Natural killer cell (primary cell): ENCODE data around the gene RBBP4. TPM values are rescaled to one million over a fixed set of nuclear protein-coding genes. Genes with fewer than 3 reads are reported as not detected.
A peak's percentile ranks its signal among the peaks of the same experiment; 100 is the strongest.

Experiments
- ATAC-seq, 3 donors: fragments of 150-1000 bp in 2 of 3; fragments of 200-7000 bp in 1 of 3; cut with Tn5 transposase; 1 replicate in 1 of 3; 2 replicates in 2 of 3; pipeline ENCODE4 v1.10.0; 2021; ENCODE audit warnings: mild to moderate bottlenecking in 2 of 3, moderate library complexity in 2 of 3
- DNase-seq, 2 donors: peaks; one replicate each; pipeline versions ENCODE4 v3.0.0 to v3.0.0-alpha.2; 2013 to 2021; ENCODE audit warnings: mixed read lengths in 1 of 2
- H3K27ac ChIP-seq: one replicate; pipeline ENCODE4 v1.5.1; 2013; ENCODE audit warnings: mild to moderate bottlenecking, low read length
- H3K27me3 ChIP-seq: one replicate; pipeline ENCODE4 v1.6.1; 2013; ENCODE audit warnings: low read length; ENCODE audit not compliant: control insufficient read depth, insufficient read depth
- H3K36me3 ChIP-seq: one replicate; pipeline ENCODE4 v1.6.1; 2013; ENCODE audit warnings: low read length; ENCODE audit not compliant: control insufficient read depth, insufficient read depth
- H3K4me1 ChIP-seq: one replicate; pipeline ENCODE4 v1.6.1; 2013; ENCODE audit warnings: low read length; ENCODE audit not compliant: control insufficient read depth, insufficient read depth
- H3K4me3 ChIP-seq: one replicate; pipeline ENCODE4 v1.5.1; 2013; ENCODE audit warnings: low read length
- H3K9me3 ChIP-seq: one replicate; pipeline ENCODE4 v1.6.1; 2013; ENCODE audit warnings: low read length; ENCODE audit not compliant: control insufficient read depth, insufficient read depth
- H3K27ac Mint-ChIP-seq, 2 donors: one replicate each; pipeline ENCODE4 v1.8.0; 2022; ENCODE audit warnings: mild to moderate bottlenecking in 2 of 2, mixed read lengths in 2 of 2, moderate library complexity in 1 of 2
- H3K27me3 Mint-ChIP-seq, 2 donors: one replicate each; pipeline ENCODE4 v1.8.0; 2022; ENCODE audit warnings: low read depth in 2 of 2, mixed read lengths in 2 of 2
- H3K36me3 Mint-ChIP-seq: one replicate; pipeline ENCODE4 v1.8.0; 2022; ENCODE audit warnings: mixed read lengths
- H3K4me1 Mint-ChIP-seq, 2 donors: one replicate each; pipeline ENCODE4 v1.8.0; 2022; ENCODE audit warnings: mixed read lengths in 2 of 2
- H3K4me3 Mint-ChIP-seq: one replicate; pipeline ENCODE4 v1.8.0; 2022; ENCODE audit warnings: mild to moderate bottlenecking, moderate library complexity, mixed read lengths
- H3K9me3 Mint-ChIP-seq, 2 donors: one replicate each; pipeline ENCODE4 v1.8.0; 2022; ENCODE audit warnings: mixed read lengths in 2 of 2
- WGBS: methylation state at CpG from one replicate; pipeline ENCODE4 v1.1.7; 2013; ENCODE audit warnings: missing lambda C conversion rate; ENCODE audit not compliant: insufficient coverage; 5-methylcytosine and 5-hydroxymethylcytosine counted together
- intact Hi-C: fragments of 100-400 bp; cut with micrococcal nuclease; formaldehyde crosslinking; loops from one replicate; pipeline ENCODE4 v1.14.2; 2022
- total RNA-seq, 4 donors: library from RNA; stranded (reverse); fragments of 120-200 nt in 1 of 4; gene quantifications; one replicate each; pipeline versions ENCODE4 v1.2.3 to v1.2.4, GENCODE V29; 2013 to 2022
- TF ChIP-seq, protein P1 (sequence below): fragments of 200-600 bp; IDR thresholded peaks from one replicate; pipeline ENCODE4 v1.8.0; 2022; ENCODE audit warnings: antibody characterized with exemption

The RBBP4 gene
- total RNA-seq, 3 donors from 2014 or later (not counting 1 experiment from before 2014, with no cell fraction given), result 199 to 241 (median 224) TPM

DNA sequence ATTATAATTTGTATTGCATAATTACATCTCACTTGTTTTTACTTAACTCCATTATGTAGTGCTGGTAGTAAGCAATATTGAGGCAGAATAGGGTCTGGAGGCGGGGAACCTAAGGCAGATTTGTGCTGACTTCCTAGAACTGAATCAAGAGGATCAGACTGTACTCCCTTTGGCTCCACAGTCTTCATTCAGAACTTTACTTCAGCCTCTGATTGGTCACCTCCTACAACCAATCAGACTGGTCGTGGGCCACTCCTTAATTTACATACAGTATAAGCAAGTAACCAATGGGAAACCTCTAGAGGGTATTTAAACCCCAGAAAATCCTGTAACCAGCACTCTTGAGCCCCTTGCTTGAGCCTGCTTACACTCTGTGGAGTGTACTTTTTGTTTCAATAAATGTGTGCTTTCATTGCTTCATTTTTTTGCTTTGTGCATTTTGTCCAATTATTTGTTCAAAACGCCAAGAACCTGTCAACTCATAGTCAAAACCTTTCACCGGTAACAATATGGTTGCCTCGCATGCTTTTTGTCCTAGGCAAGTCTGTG, 32.3 kb upstream of the RBBP4 start:
- H3K36me3 Mint-ChIP-seq, result no peaks in the 10 kb centered on the region
- WGBS, result 98% methylated on average over 5 of the region's 5 CpGs

DNA sequence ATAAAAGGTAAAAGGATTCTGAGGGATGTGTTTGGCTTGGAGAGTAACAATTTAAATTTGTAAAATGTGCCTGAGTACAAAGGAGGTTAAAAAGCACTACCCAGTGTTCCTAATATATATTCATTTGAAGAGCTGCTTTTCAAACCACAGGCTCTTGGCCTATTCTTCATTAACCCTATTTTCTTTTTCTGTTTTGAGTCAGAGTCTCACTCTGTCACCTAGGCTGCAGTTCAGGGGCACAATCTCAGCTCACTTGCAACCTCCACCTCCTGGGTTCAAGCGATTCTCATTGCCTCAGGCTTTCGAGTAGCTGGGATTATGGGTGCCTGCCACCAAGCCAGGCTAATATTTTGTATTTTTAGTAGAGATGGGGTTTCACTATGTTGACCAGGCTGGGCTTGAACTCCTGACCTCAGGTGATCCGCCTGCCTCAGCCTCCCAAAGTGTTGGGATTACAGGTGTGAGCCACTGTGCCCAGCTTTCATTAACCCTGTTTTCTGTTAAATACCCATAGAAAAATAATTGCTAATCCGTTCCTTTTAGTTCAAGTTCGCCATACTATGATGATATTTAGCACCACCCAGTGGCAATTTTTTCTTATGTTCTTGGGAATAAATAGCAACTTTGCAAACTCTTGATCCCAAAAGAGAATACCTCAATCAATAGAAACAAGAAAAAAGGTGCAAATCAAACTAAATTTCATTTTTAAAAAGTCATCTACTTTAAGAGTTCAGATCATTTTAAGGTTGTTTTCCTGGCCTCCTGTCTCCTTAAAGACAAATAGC, 31.1 kb upstream of the RBBP4 start:
- H3K36me3 Mint-ChIP-seq, result no peaks in the 10 kb centered on the region
- H3K9me3 Mint-ChIP-seq, result no peaks in the 10 kb centered on the region
- peaks cover 2% of the 10 kb centered on the region for H3K36me3 ChIP-seq
- TF ChIP-seq, protein P1, sequence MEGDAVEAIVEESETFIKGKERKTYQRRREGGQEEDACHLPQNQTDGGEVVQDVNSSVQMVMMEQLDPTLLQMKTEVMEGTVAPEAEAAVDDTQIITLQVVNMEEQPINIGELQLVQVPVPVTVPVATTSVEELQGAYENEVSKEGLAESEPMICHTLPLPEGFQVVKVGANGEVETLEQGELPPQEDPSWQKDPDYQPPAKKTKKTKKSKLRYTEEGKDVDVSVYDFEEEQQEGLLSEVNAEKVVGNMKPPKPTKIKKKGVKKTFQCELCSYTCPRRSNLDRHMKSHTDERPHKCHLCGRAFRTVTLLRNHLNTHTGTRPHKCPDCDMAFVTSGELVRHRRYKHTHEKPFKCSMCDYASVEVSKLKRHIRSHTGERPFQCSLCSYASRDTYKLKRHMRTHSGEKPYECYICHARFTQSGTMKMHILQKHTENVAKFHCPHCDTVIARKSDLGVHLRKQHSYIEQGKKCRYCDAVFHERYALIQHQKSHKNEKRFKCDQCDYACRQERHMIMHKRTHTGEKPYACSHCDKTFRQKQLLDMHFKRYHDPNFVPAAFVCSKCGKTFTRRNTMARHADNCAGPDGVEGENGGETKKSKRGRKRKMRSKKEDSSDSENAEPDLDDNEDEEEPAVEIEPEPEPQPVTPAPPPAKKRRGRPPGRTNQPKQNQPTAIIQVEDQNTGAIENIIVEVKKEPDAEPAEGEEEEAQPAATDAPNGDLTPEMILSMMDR, result no peak
- no peak overlapping the region for H3K27ac ChIP-seq
- H3K4me3 ChIP-seq, result no peak overlapping the region
- WGBS, result 75% methylated on average over 5 of the region's 5 CpGs
- H3K9me3 ChIP-seq, result no peaks in the 10 kb centered on the region
- H3K4me3 Mint-ChIP-seq, result no peak overlapping the region
- DNase-seq, result no peak
- H3K4me1 Mint-ChIP-seq, result peaks cover 26 to 28% of the 10 kb centered on the region in 2 donors
- H3K27me3 Mint-ChIP-seq, result no peaks in the 10 kb centered on the region
- H3K27me3 ChIP-seq, result no peaks in the 10 kb centered on the region
- peaks cover 8% of the 10 kb centered on the region for H3K4me1 ChIP-seq
- intact Hi-C loops, result loop anchor here (10.0 kb wide), 1 partner anchor 175 kb away; no protein-coding TSS in a partner anchor
- no peak overlapping the region for H3K27ac Mint-ChIP-seq
- no peak for ATAC-seq

More for the DNA sequence above, 32.3 kb upstream of the RBBP4 start:
- no peaks in the 10 kb centered on the region for H3K27me3 Mint-ChIP-seq
- Histone ChIP-seq H3K27ac (no peak overlapping the region), H3K36me3 (peaks cover 2% of the 10 kb centered on the region), H3K27me3 (no peaks in the 10 kb centered on the region), H3K4me3 (no peak overlapping the region), H3K9me3 (no peaks in the 10 kb centered on the region), H3K4me1 (peaks cover 6% of the 10 kb centered on the region)
- no peak for DNase-seq
- H3K4me1 Mint-ChIP-seq, result peaks cover 19 to 21% of the 10 kb centered on the region in 2 donors
- TF ChIP-seq, protein P1, result no peak
- H3K9me3 Mint-ChIP-seq, result no peaks in the 10 kb centered on the region
- H3K4me3 Mint-ChIP-seq, result no peak overlapping the region
- no peak overlapping the region for H3K27ac Mint-ChIP-seq
- no peak for ATAC-seq
- intact Hi-C loops, result no loop called here

DNA sequence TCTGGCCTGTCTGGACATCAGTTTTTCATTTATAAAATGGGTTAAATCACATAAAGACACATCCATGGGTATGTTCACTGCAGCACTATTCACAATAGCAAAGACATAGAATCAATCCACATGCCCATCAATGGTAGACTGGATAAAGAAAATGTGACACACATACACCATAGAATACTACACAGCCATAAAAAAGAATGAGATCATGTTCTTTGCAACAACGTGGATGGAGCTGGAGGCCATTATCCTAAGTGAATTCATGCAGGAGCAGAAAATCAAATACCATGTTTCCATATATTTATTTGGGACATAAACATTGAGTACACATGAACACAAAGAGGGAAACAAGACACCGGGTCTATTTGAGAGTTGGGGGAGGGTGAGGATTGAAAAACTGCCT, 28.8 kb upstream of the RBBP4 start:
- no peaks in the 10 kb centered on the region for H3K36me3 Mint-ChIP-seq

More for the DNA sequence above, 28.8 kb upstream of the RBBP4 start:
- DNase-seq (no peak), ATAC-seq (no peak)
- Histone ChIP-seq H3K4me1 (peaks cover 13% of the 10 kb centered on the region), H3K27ac (no peak overlapping the region), H3K36me3 (peaks cover 2% of the 10 kb centered on the region), H3K9me3 (no peaks in the 10 kb centered on the region), H3K27me3 (no peaks in the 10 kb centered on the region), H3K4me3 (no peak overlapping the region)
- peak overlapping the region; percentile 54 to 76 for H3K27ac Mint-ChIP-seq
- intact Hi-C loops, result loop anchor here (10.0 kb wide), 1 partner anchor 173 kb away; no protein-coding TSS in a partner anchor
- TF ChIP-seq, protein P1, result no peak
- no peak overlapping the region for H3K4me3 Mint-ChIP-seq
- WGBS, result no CpG with 5 or more reads among the region's 2 CpGs
- H3K9me3 Mint-ChIP-seq, result no peaks in the 10 kb centered on the region
- peaks cover 31 to 33% of the 10 kb centered on the region in 2 donors for H3K4me1 Mint-ChIP-seq
- no peaks in the 10 kb centered on the region for H3K27me3 Mint-ChIP-seq
